CD1c-positive myeloid dendritic cell (primary cell): ENCODE measurements around the gene ALPK1.

Source experiments
- DNase-seq: peaks from one replicate; pipeline ENCODE4 v3.0.0-alpha.2; 2016; ENCODE audit errors: extremely low spot score

Gene ALPK1

GRCh38 chr4:112328734-112329130 is 31.6 kb downstream of the ALPK1 start:
- no peak for DNase-seq

DNA sequence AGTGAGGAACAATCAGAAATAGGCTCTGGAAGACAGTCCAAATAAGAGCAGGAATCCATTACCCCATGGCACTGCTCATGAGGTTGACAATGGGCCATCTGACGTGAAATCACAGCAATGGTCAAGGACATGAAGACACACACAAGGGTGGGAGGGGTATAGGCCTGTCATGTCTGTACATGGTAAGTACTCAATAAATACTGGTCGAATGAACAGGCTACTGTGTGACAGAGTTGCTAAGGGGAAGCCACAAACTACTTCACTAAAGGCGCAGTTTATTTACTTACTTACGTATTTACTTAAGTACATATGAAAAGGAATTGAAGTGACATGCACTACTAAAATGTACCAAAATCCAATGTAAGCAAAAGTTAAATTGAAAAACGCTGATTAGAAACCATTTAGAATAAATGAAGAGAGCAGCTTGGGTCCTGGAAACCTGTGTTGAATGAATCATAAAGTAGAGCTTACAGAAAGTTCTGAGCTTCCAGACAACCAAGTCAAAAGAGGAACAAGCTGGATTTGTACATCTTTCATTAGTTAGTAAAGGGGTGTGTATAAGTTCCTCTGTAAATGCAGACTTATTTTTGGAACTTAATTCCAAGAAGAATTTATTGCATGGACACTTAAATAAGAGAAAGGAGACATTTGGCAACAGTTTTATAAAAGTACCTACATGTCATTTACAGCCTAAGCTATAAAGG is 32.7 kb downstream of the ALPK1 start:
- DNase-seq = peak; percentile 49

DNA sequence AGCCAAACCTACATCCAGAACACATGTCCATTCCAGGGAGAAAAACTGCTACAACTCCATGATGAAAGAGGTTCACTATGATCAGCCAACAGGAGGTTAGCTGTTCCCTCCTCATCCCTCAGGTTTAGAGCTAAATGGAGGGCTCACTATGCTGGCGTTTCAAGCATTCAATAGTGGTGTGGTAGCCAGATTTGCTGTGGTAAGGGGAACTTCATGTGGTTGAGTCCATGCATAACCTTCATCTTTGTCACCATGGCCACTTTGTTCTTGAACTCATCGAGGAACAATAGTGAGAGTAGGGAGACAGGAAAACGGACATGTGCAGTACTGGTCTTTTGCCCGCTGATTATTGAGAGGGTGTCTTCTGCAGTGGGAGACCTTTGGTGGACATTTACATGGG is 33.8 kb downstream of the ALPK1 start:
- no peak for DNase-seq

DNA sequence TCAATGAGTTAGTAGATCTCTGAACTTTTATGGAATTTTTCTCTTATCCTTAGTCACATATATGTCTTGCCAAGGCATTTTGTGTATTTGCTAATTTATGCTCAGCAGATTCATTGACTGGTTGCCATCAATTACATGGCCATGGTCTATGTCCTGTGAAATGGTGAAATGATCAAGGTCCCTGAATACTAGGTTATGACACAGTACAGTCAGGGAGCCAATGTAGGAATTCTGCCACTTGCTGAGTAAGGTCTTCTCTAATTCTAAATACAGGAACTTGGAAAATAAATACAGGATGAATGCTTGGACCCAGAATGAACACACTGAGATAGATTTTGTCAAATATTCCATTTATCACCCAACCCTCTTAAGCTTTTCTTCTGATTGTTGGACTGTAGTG is 35.2 kb downstream of the ALPK1 start:
- DNase-seq = no peak

- no peak for DNase-seq
Measured at GRCh38 chr4:112340023-112340422, 42.9 kb downstream of the ALPK1 start.

GRCh38 chr4:112341033-112341432 is 43.9 kb downstream of the ALPK1 start:
- DNase-seq = no peak

DNA sequence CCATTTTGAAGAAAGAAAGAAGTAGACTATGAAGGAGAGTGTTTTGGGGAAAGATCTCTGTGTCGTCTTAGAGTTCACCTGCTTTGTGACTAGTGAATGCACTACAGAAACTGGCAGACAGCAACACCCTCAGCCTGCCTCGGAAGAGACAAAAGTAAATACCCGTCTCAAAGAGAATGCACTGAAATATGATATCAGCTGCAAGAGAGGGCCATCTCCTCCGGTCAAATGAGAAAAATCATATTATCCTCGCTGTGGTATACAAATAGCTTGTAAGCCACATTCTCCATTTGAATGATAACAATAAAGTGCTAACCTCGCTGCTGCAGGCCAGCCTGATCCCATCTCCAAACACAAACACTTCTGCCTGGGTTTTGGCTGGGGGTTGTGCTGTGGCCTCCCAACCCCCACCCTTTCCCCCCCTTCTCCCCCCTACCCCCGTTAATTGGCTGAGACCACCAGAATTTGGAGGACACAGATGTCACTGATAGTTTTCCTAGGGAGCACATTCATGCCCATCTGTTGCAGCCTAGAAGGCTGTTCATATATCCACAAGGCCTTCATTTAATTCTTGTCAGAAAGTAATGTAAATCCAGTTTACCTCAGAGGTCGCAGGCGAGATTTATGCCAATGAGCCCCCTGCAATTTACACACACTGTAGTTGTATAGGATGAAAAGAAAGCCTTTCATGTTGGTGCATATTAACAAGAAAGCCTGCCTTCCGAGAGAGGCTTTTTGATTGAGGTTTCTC is 46.3 kb downstream of the ALPK1 start:
- no peak for DNase-seq

DNA sequence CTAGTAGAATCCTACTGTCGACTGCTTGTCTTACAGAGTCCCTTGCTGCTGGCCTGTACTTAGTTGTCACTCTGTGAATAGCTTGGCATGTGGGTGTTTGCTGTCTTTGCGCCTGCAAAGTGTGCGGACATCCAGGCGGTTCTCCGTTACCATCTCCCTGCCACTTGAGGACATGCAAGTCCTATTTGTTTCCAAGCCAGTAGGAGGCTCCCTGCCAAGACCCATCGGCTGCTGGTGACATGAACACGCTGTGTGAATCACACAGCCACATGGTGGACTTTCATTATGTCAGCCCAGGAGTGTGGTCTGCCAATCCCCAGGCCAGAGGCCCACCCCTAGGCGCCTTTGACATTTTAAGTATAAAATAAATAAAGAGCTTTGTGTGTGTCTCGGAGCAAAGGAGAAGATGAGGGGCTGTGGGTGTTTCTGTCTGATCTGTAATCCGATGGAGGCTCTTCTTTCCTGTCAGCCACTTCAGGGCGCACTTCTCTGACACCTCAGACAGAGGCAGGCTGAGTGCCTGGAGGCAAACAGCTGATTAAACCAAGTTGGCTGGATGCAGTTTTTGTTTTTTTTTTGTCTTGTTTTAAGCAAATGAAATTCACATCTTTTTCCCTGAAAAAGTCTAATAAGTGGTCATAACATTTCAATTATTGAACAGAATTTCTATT is 51.5 kb downstream of the ALPK1 start:
- DNase-seq = no peak

GRCh38 chr4:112352736-112353135 is 55.6 kb downstream of the ALPK1 start:
- no peak for DNase-seq

DNA sequence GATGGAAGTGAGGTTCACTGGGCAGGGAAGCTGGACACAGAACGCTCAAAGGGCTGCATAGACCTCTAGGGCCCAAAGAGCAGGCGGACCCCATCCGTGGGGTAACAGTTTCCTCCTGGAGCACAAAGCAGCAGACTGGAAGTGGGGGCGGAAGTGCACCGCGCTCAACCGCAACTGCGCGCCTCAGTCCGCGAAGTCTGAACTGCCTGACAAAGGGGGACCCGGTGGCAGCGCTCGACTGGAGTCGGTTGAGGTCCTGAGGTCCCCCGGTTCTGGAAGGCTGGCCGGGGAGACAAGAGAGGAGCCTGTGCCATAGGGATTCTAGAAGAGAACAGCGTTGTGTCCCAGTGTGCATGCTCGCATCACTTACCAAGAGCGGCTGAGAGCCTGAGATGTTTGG is 58.5 kb downstream of the ALPK1 start:
- no peak for DNase-seq

GRCh38 chr4:112357453-112357852 is 60.3 kb downstream of the ALPK1 start:
- DNase-seq = no peak

DNA sequence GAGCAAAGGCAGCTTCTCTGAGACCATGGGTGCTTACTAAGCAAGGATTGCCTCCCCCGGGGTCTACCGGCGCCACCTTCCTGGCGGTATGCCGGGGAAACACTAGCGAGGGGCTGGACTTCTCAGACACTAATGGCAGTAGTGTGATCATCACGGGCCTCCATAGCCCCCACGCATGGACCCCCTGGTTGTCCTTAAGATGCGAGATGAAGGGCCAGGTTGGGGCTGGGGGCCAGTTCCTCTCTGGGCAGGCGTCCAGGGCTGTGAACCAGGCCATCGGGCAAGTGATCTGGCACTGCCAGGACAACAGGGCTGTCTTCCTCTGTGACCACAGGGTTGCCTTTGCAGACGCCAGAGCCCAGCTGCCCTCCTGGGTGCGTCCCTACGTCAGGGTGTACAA is 60.7 kb downstream of the ALPK1 start:
- DNase-seq = no peak

GRCh38 chr4:112358415-112358814 is 61.2 kb downstream of the ALPK1 start:
- DNase-seq = no peak

DNA sequence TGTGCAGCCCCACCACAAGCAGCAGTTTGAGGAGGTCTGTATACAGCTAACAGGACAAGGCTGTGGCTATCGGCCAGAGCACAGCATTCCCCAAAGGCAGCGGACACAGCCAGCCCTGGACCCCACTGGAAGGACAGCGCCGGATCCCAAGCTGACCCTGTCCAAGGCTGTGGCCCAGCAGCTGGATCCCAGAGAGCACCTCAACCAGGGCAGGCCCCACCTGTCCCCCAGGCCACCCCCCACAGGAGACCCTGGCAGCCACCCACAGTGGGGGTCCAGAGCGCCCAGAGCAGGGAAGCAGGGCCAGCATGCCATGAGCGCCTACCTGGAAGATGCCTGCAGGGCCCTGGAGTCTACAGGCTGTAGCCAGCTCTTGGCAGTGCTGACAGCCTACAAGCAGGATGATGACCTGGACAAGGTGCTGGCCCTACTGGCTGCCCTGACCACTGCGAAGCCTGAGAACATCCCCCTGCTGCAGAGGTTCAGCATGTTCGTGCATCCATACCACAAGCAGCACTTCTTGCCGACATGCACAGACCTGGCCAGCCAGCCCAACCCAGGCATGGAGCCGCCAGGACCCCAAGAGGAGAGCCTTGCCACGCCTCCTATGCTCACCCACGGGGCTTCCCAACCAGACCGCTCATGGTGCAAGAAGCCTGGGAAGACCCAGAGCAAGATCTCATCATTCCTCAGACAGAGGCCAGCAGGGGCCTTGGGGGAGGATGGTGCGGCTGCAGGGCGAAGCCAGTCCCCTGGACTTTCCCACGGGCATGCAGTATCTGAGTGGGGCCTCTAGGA is 62.0 kb downstream of the ALPK1 start:
- DNase-seq = no peak

DNA sequence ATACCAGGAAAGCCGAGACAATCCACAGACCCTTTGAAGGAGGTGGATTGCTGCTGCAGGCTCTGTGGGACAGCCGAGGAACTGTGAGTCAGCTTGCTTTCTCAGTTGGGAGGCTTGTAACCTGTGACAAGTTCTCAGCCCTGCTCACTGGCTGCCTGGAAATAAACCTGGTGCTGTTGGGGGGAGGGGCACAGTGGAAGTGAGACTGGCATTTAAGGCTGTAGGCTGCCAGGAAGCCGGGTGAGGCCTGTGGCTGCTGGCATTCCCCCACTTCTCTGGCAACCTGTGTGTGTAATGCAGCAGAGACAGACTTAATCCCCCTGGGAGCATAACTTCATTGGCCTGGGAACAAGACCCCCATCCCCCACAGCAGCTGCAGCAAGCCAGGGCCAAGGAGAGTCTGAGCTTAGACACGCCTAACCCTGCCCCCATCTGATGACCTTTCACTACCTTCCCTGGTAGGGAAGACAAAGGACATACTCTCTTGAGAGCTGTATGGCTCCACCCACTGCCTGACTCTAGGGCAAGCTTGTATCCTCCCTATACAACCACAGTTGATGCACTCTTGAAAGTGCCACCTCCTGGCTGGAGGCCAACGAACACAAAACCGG is 64.1 kb downstream of the ALPK1 start:
- no peak for DNase-seq

DNA sequence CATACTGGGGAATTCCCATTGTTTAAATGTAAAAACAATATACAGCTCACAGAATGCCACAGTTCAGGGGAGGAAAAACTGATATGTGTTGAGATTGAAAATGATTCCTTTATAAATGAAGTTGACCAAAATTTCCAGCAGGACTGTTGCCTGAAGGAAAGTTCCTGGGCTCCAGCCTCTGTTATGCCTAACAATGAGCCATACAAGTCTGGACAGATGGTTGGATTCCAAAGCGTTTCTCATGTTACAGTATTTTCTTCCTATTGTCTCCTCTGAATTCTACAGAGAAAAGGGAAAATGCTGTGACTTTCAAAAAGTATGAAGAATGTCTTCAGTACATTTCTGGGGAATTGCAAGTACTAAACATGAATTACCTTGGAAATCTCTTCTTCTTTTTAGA is 73.3 kb downstream of the ALPK1 start:
- no peak for DNase-seq

DNA sequence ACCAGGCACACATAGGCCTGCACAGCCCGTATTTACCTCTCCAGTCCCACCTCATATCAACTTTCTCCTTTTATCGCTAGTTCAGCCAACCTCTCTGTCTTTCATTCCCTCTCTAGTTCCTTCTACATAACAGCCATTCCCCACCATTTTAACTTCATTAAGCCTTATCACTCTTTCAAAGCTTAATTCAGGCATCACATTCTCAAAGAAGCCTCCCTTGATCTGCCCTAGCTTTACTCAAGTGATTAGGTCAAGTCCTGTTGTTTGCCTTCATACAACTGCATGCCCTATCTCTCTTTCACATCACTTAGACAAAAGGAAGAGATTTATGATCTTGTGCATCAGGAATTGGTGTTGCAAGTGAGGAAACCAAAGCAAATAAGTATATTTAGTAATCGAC is 74.2 kb downstream of the ALPK1 start:
- DNase-seq = no peak

- DNase-seq = no peak
Measured at GRCh38 chr4:112374850-112375249, 77.7 kb downstream of the ALPK1 start.

GRCh38 chr4:112377171-112377570 is 80.0 kb downstream of the ALPK1 start:
- no peak for DNase-seq

- DNase-seq = no peak
Measured at GRCh38 chr4:112377594-112378242, 80.5 kb downstream of the ALPK1 start.

DNA sequence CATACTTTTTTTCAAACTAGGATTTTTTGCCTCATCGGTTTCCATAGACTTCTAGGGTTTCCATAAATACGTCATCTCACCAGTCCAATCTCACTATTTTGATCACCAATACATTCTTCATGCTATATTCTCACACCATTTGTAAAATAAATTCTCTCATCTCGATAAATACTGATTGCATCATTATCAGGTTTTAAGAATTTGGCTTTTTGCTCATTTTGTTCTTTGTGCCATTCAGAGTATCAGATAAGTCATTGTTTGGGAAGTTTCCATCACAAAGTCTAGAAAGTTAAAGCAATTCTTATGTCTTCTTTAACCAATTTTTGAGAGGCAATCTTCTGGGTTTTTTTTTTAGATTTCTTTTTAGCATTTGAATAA is 81.1 kb downstream of the ALPK1 start:
- no peak for DNase-seq
